ENCODE measurements around the gene EMILIN1.

EMILIN1 gene

GRCh38 chr2:27054721-27055120, 23.7 kb upstream of the EMILIN1 start:
- peaks cover 21% of the 10 kb centered on the region for H3K79me2 ChIP-seq (ENCODE audit: insufficient read depth, low read length)
- H3K27me3 ChIP-seq (ENCODE audit: insufficient read depth, low read length, poor library complexity, severe bottlenecking), result no peaks in the 10 kb centered on the region
- no peak overlapping the region for H3K4me2 ChIP-seq (ENCODE audit: low read depth, low read length, poor library complexity, severe bottlenecking)
- no peak overlapping the region for H3K9ac ChIP-seq (ENCODE audit: low read depth, low read length, poor library complexity, severe bottlenecking)
- no peak overlapping the region for H3K4me3 ChIP-seq (ENCODE audit: low read length, poor library complexity, severe bottlenecking)
- H3K9me3 ChIP-seq (ENCODE audit: insufficient read depth, low read depth, low read length), result no peaks in the 10 kb centered on the region
- peaks cover 19% of the 10 kb centered on the region for H3K4me1 ChIP-seq (ENCODE audit: insufficient read depth, low read length, poor library complexity, severe bottlenecking)
- peaks cover 3% of the 10 kb centered on the region; the same call in 1 of the 2 replicates for H3F3A ChIP-seq (ENCODE audit: low read depth)
- H3K9me2 ChIP-seq (replicated peaks; ENCODE audit: low read depth, low read length), result no peaks in the 10 kb centered on the region
- no peak overlapping the region for H2AFZ ChIP-seq (ENCODE audit: low read length)
- peaks cover 46% of the 10 kb centered on the region; the same call in 1 of the 2 replicates for H3K36me3 ChIP-seq (ENCODE audit: insufficient read depth, low read length)
- H4K20me1 ChIP-seq (ENCODE audit: insufficient read depth, low read length, poor library complexity, severe bottlenecking), result no peaks in the 10 kb centered on the region
- TF ChIP-seq CTCF (conservative IDR thresholded peaks at IDR 0.05; ENCODE audit: low read length), result no peak
- no peak for TF ChIP-seq EZH2phosphoT487 (IDR thresholded peaks at IDR 0.05; ENCODE audit: borderline replicate concordance)

- H3K4me1 ChIP-seq (ENCODE audit: insufficient read depth, low read length, poor library complexity, severe bottlenecking), result peaks cover 14% of the 10 kb centered on the region
Measured at GRCh38 chr2:27057184-27057583, 21.2 kb upstream of the EMILIN1 start.

GRCh38 chr2:27058210-27058609, 20.2 kb upstream of the EMILIN1 start:
- Histone ChIP-seq H3K4me1 (ENCODE audit: insufficient read depth, low read length, poor library complexity, severe bottlenecking) (peaks cover 4% of the 10 kb centered on the region), H3K4me2 (ENCODE audit: low read depth, low read length, poor library complexity, severe bottlenecking) (no peak overlapping the region), H2AFZ (ENCODE audit: low read length) (no peak overlapping the region), H4K20me1 (ENCODE audit: insufficient read depth, low read length, poor library complexity, severe bottlenecking) (no peaks in the 10 kb centered on the region), H3K36me3 (ENCODE audit: insufficient read depth, low read length) (peaks cover 47% of the 10 kb centered on the region; the same call in 1 of the 2 replicates), H3F3A (ENCODE audit: low read depth) (no peaks in the 10 kb centered on the region), H3K79me2 (ENCODE audit: insufficient read depth, low read length) (peaks cover 6% of the 10 kb centered on the region; the same call in 1 of the 2 replicates), H3K9me3 (ENCODE audit: insufficient read depth, low read depth, low read length) (no peaks in the 10 kb centered on the region), H3K9ac (ENCODE audit: low read depth, low read length, poor library complexity, severe bottlenecking) (no peak overlapping the region), H3K27me3 (ENCODE audit: insufficient read depth, low read length, poor library complexity, severe bottlenecking) (no peaks in the 10 kb centered on the region), H3K9me2 (replicated peaks; ENCODE audit: low read depth, low read length) (no peaks in the 10 kb centered on the region), H3K4me3 (ENCODE audit: low read length, poor library complexity, severe bottlenecking) (no peak overlapping the region)
- TF ChIP-seq EZH2phosphoT487 (IDR thresholded peaks at IDR 0.05; ENCODE audit: borderline replicate concordance) (no peak), CTCF (conservative IDR thresholded peaks at IDR 0.05; ENCODE audit: low read length) (no peak)

More at GRCh38 chr2:27057184-27057583, 21.2 kb upstream of the EMILIN1 start:
- H3K4me2 ChIP-seq (ENCODE audit: low read depth, low read length, poor library complexity, severe bottlenecking), result no peak overlapping the region
- H3K27me3 ChIP-seq (ENCODE audit: insufficient read depth, low read length, poor library complexity, severe bottlenecking), result no peaks in the 10 kb centered on the region
- H3K9me2 ChIP-seq (replicated peaks; ENCODE audit: low read depth, low read length), result no peaks in the 10 kb centered on the region
- TF ChIP-seq CTCF (conservative IDR thresholded peaks at IDR 0.05; ENCODE audit: low read length) (no peak), EZH2phosphoT487 (IDR thresholded peaks at IDR 0.05; ENCODE audit: borderline replicate concordance) (no peak)
- H3K79me2 ChIP-seq (ENCODE audit: insufficient read depth, low read length), result peaks cover 16% of the 10 kb centered on the region
- no peak overlapping the region for H2AFZ ChIP-seq (ENCODE audit: low read length)
- H4K20me1 ChIP-seq (ENCODE audit: insufficient read depth, low read length, poor library complexity, severe bottlenecking), result no peaks in the 10 kb centered on the region
- H3K36me3 ChIP-seq (ENCODE audit: insufficient read depth, low read length), result peaks cover 47% of the 10 kb centered on the region; the same call in 1 of the 2 replicates
- no peak overlapping the region for H3K9ac ChIP-seq (ENCODE audit: low read depth, low read length, poor library complexity, severe bottlenecking)
- H3F3A ChIP-seq (ENCODE audit: low read depth), result no peaks in the 10 kb centered on the region
- no peak overlapping the region for H3K4me3 ChIP-seq (ENCODE audit: low read length, poor library complexity, severe bottlenecking)
- H3K9me3 ChIP-seq (ENCODE audit: insufficient read depth, low read depth, low read length), result no peaks in the 10 kb centered on the region
